Medulla oblongata (tissue), 1 donor: ENCODE measurements around the gene NDUFB7.
A peak's percentile ranks its signal among the peaks of the same experiment; 100 is the strongest.

Source experiments
- DNase-seq: peaks from one replicate; pipeline ENCODE4 v3.0.0-alpha.2; 2015; ENCODE audit errors: extremely low spot score

NDUFB7 gene

GRCh38 chr19:14520543-14520942, 51.3 kb downstream of the NDUFB7 start:
- DNase-seq, result no peak

DNA sequence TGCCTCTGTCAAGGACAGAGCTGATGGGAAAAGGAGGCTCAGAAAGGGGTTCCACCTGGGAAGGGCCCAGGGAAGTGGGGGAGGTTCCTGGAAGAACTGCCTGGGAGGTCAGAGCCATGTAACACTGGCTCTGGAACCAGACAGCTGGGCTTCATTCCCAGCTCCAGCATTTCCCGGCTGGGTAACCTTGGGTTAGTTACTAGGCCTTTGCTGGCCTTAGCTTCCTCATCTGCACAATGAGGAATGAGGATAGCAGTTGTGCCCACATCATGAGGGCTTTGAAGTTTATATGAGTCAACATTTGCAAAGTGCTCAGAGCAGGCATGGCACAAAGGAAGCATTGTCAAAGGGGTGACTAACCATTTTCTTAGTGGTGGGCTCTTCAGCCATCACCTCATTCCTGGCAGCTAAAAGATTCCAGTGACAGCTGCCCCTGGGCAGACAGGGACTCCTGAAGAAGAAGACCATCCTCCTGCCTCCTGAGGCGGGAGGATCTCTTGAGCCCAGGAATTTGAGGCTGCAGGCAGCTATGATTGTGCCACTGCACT, 51.9 kb downstream of the NDUFB7 start:
- peak; percentile 64 for DNase-seq

GRCh38 chr19:14519245-14519859, 52.5 kb downstream of the NDUFB7 start:
- DNase-seq, result no peak

DNA sequence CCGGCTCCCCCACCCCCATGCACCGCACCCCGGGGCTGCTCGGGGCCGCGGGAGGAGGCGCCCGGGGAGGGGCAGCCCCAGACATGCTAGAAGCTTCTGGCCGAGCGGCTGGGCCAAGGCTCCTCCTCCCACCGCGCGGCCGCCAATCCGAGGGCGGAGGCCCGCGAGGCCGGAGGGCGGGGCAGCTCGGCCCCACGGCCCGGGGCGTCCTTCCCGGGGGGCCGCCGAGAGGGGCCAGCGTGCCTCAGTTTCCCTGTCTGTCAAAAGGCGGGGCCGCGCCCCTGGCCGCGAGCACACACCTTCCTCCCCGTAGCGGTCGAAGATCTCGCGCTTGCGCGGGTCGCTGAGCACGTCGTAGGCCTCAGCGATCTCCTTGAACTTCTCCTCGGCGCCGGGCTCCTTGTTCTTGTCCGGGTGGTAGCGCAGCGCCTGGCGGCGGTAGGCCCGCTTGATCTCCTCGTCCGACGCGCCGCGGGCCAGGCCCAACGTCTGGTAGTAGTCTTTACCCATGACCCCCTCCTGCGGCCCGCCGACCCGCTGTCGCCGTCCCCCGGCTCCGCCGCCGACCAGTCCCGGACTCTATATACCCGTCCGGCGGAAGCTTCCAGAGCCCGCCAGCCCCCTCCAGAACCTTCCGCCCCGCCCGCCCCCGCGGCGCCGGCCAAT, 53.9 kb downstream of the NDUFB7 start, which contains the start of gene DNAJB1:
Gene DNAJB1 (minus strand): TSS at position 558 of the 666 bp plus-strand sequence. CDS start 48 bp downstream, at position 510.
- DNase-seq, result peak; percentile 85

DNA sequence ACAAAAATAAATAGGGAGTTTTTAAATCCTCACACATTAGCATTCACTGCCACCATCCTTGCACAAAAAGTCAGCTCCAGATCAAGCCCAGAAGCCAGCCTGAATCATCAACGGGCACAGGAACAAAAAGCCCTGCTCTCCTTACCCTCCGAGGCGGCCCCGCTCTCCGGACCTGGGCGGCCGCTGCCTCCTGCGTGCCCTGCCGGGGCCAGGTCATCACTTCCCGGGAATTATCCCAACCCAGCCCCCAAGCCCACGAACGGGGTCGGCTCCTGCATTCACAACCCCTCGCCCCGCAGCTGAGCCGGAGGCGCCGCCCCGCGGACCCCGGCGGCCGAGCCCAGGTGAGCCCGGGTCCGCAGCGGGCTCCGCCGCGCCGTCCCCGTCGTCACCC, 54.4 kb downstream of the NDUFB7 start:
- no peak for DNase-seq

GRCh38 chr19:14516746-14517438, 55.0 kb downstream of the NDUFB7 start:
- peak; percentile 59 for DNase-seq
